GM12873 (cell line): ENCODE measurements around the gene NIN.

Experiments used
- TF ChIP-seq, protein P1 (sequence below): IDR thresholded peaks from 2 replicates; pipeline ENCODE4 v1.5.1; 2012; ENCODE audit warnings: low read depth, mild to moderate bottlenecking, moderate library complexity, low read length, control low read depth; ENCODE audit not compliant: insufficient read depth; ENCODE audit errors: missing control alignments

The NIN gene

DNA sequence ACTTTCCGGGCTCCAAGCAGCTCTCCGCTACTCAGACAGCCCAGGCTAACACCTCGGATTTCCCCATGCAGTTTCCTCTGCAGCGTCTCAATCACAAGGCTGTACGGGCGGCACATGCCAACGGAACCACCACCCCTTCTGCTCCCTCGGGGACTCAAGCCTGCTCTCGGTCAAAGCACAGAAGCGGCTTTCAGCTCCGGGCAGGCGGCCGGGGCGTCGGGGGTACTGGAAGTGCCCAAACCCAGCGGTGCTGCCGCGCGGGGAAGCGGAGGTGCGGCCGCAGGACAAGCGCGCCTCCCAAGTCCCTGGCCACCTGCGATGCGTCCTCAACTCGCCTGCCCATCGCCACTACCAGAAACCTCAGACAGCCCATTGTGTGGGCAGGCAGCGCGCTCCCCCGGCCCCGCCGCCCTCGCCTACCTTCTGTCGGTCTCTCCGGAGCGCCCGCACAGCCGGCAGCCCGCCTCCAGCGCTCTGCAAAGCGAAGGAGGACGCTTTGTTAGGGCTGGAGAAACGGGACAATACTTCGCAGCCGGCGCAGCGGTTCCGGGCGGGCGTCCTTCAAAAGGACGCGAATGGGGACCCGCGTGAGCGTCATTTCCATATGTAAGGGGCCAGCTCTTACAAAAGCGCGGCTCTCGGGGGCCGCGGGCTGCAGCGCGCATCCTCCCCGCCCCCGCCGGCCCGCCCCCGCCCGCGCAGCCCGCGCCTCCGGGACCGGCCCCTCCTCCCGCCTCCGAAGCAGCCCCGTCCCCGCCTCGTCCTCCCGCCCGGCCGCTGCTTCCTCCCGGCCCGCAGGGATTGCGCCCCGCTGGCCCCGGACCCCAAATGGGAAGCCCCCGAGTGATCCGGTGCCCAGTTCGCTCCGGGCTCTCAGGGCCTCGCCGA, 674 bp downstream of the NIN start:
- TF ChIP-seq, protein P1, sequence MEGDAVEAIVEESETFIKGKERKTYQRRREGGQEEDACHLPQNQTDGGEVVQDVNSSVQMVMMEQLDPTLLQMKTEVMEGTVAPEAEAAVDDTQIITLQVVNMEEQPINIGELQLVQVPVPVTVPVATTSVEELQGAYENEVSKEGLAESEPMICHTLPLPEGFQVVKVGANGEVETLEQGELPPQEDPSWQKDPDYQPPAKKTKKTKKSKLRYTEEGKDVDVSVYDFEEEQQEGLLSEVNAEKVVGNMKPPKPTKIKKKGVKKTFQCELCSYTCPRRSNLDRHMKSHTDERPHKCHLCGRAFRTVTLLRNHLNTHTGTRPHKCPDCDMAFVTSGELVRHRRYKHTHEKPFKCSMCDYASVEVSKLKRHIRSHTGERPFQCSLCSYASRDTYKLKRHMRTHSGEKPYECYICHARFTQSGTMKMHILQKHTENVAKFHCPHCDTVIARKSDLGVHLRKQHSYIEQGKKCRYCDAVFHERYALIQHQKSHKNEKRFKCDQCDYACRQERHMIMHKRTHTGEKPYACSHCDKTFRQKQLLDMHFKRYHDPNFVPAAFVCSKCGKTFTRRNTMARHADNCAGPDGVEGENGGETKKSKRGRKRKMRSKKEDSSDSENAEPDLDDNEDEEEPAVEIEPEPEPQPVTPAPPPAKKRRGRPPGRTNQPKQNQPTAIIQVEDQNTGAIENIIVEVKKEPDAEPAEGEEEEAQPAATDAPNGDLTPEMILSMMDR, result no peak

DNA sequence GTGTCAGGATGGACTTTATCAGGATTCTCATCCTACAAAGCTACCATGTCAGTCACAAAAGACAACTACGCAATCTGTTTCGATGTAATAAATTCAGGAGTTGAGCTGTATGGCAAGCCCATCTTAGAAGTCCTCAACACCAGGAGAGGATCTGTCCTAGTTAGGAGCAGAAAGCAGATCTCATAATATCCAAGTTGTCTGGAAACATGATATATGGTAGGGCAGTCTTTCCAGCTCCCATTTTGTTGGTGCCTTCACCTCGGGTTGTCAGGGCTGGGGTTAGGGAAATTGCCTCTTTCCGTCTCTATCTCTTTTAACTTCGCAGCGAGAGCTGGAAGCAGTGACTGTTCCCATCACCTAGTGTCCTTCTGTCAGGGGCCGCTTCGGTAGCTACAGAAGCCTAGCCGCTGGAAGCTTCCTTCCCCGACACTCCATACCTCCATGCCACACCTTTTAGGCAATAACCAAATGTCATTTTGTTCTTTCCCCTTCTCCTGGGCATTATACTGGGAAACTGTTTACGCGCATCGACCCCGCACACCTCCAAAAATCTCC, 1.4 kb downstream of the NIN start:
- TF ChIP-seq, protein P1, result no peak

DNA sequence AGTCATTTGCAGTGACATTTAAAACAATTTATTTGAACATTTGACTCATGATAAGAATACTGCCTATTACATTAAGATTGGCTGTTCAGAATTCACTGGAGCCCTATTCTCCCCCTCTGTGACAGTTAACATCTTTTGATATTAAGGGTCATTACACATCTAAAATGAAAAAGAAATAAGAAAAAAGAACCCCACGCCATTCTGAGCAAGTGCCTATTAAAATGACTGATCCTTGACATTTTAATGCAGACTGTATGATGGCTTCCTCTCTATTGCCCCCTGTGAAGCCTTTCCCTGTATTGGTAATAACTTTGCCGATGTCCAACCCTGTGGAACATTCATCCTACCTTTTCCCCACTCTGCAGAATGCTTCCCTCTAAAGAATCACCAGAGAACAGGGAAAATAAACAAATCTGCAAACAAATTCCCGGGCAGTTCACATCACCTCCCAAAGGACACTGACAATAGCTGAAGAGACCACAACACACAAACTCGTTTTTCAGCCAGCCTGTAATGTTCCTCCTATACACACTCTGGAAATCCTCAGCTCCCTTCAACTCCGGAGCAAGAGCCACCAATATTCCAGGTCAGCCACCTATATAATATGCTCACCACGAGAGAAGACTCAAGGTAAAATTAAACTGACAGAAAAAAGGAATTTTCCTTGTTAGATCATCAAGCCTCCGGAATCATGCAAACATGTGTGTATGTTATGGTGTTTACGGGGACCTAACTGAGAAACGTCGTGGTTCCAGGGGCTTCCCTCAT, 2.1 kb downstream of the NIN start:
- TF ChIP-seq, protein P1, result no peak

DNA sequence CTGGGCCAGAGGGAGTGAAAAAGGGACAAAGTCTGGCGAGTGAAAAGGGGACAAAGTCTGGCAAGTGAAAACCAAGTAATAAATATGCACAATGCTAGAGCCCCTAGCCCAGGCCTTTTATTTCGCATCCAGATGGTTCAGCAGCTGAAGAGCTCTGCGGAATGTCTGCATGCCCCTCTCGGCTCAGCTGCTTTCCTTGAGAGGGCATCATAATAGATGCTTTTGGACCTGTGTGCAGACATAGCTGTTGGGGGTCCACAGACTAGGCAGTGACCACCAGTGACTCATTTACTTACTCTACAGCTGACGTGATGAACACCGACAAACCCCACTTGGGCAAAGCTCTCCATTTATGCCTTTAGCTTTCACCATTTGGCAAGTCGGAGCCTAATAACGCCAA, 4.3 kb downstream of the NIN start:
- TF ChIP-seq, protein P1, result no peak

DNA sequence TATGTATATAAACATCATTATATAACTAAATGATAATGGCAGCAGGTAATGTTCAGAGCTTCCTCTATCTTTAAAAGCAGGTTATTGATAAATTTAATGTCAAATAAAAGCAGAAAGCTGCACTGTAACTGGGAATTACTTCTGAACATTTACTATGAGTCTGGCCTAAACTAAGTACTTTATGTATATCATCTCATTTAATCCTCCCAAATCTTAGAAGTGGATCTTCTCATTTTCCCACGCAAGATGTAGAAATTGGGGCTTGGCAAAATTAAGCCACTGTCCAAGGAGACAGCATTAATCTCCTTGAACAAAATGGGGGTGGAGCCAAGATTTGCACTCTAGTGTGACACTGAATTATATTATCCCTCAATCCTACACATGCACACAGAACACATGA, 5.7 kb downstream of the NIN start:
- TF ChIP-seq, protein P1, result no peak

DNA sequence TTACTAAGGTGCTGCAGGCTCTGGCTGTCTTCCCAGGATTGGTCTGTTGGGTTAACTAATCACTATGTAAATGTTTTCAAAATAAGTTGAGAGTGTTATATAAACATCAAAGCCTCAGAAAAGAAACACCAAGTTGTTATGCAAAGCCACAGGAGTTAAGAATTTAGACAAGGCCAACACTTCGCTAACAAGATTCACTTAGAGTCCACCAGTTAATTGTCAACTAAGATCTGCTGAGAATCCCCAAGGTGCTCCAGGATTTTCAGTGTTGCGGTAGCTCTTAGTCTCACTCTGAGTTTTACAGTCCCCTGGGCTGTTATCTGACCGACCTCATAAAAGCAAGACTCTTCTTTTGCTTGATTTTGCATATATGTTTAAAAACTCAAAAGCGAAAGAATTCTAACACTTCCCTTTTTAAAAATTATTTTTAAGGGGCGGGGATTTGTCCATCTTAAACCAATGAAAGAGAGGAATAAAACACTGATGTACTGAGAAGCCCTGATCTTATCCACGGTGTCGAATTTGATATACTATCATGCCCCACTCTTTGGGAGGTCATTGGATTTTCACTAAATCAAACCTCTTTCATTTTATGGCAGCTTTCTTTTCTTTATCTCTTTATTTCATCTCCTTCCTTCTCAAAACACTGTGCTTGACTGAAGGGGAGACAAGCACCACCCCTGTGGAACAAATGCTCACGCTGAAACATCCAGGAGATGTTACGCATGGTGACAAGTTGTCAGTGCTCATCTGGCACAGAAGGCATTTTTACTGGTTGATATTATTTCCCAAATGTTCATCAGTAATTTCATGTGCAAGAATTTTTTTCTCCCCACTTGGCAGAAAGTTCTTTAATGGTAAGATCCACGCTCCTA, 7.0 kb downstream of the NIN start:
- TF ChIP-seq, protein P1, result no peak
